HL-60 (cell line): Measurements from ENCODE around the gene LBX2.

ENCODE experiments used
- DNase-seq, 2 experiments: peaks; one replicate each; pipeline ENCODE4 v3.0.0-alpha.2; 2010 to 2020; ENCODE audit warnings: low read depth in 1 of 2, low spot score in 1 of 2
- H3K27ac ChIP-seq: fragments of 250-450 bp; sonication (Bioruptor Pico); replicated peaks from 2 replicates; pipeline ENCODE4 v1.5.1; 2020; ENCODE audit warnings: mild to moderate bottlenecking, moderate library complexity
- H3K27me3 ChIP-seq: fragments of 250-450 bp; sonication (Bioruptor Pico); 2 replicates; pipeline ENCODE4 v1.5.1; 2021; ENCODE audit warnings: mild to moderate bottlenecking, moderate library complexity; ENCODE audit not compliant: insufficient read depth, poor library complexity, severe bottlenecking
- H3K4me3 ChIP-seq: replicated peaks from 2 replicates; pipeline ENCODE4 v1.5.1; 2011; ENCODE audit warnings: mild to moderate bottlenecking, control low read depth, low read length; ENCODE audit not compliant: insufficient read depth
- GABPA ChIP-seq: IDR thresholded peaks from 2 replicates; pipeline ENCODE4 v1.6.1; 2012; ENCODE audit warnings: low read depth
- POLR2AphosphoS5 ChIP-seq: IDR thresholded peaks from 2 replicates; pipeline ENCODE4 v1.6.1; 2012; ENCODE audit warnings: low read depth
- SPI1 ChIP-seq: IDR thresholded peaks from 2 replicates; pipeline ENCODE4 v1.6.1; 2012; ENCODE audit warnings: low read depth, mild to moderate bottlenecking, borderline replicate concordance
- TF ChIP-seq, protein P1 (sequence below): IDR thresholded peaks from one replicate; pipeline ENCODE4 v1.5.1; 2011; ENCODE audit warnings: low read length, control low read depth, inconsistent platforms; ENCODE audit not compliant: insufficient read depth
- TF ChIP-seq, protein P2 (sequence below): IDR thresholded peaks from 2 replicates; pipeline ENCODE4 v1.6.1; 2012; ENCODE audit warnings: low read depth; ENCODE audit not compliant: insufficient replicate concordance

The LBX2 gene

DNA sequence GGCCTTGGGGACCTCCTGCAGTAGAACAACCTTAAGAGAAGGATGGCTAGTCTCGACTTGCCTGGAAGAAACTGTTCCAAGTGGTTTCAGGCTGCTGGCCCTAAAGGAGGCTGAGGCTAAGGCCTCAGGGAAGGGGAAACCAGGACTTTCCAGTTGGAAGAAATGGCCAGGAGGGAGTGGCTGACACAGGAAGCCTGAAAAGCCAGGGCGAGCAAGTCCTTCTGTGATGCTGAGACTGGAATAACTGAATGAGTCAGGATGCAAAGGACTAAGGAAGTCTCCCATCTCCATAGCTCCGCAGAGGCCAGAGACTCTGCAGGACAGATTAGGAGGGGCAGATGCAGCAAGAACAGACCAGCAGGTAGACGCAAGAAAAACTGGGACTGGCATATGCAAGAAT is 37.7 kb upstream of the LBX2 start:
- DNase-seq = no peak
- no peak for TF ChIP-seq GABPA
- TF ChIP-seq SPI1 = no peak
- TF ChIP-seq, protein P1, sequence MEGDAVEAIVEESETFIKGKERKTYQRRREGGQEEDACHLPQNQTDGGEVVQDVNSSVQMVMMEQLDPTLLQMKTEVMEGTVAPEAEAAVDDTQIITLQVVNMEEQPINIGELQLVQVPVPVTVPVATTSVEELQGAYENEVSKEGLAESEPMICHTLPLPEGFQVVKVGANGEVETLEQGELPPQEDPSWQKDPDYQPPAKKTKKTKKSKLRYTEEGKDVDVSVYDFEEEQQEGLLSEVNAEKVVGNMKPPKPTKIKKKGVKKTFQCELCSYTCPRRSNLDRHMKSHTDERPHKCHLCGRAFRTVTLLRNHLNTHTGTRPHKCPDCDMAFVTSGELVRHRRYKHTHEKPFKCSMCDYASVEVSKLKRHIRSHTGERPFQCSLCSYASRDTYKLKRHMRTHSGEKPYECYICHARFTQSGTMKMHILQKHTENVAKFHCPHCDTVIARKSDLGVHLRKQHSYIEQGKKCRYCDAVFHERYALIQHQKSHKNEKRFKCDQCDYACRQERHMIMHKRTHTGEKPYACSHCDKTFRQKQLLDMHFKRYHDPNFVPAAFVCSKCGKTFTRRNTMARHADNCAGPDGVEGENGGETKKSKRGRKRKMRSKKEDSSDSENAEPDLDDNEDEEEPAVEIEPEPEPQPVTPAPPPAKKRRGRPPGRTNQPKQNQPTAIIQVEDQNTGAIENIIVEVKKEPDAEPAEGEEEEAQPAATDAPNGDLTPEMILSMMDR = no peak
- no peak for TF ChIP-seq POLR2AphosphoS5
- TF ChIP-seq, protein P2, sequence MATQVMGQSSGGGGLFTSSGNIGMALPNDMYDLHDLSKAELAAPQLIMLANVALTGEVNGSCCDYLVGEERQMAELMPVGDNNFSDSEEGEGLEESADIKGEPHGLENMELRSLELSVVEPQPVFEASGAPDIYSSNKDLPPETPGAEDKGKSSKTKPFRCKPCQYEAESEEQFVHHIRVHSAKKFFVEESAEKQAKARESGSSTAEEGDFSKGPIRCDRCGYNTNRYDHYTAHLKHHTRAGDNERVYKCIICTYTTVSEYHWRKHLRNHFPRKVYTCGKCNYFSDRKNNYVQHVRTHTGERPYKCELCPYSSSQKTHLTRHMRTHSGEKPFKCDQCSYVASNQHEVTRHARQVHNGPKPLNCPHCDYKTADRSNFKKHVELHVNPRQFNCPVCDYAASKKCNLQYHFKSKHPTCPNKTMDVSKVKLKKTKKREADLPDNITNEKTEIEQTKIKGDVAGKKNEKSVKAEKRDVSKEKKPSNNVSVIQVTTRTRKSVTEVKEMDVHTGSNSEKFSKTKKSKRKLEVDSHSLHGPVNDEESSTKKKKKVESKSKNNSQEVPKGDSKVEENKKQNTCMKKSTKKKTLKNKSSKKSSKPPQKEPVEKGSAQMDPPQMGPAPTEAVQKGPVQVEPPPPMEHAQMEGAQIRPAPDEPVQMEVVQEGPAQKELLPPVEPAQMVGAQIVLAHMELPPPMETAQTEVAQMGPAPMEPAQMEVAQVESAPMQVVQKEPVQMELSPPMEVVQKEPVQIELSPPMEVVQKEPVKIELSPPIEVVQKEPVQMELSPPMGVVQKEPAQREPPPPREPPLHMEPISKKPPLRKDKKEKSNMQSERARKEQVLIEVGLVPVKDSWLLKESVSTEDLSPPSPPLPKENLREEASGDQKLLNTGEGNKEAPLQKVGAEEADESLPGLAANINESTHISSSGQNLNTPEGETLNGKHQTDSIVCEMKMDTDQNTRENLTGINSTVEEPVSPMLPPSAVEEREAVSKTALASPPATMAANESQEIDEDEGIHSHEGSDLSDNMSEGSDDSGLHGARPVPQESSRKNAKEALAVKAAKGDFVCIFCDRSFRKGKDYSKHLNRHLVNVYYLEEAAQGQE = no peak
- no peak overlapping the region for H3K27ac ChIP-seq
- H3K4me3 ChIP-seq = no peak overlapping the region
- H3K27me3 ChIP-seq = no peaks in the 10 kb centered on the region

DNA sequence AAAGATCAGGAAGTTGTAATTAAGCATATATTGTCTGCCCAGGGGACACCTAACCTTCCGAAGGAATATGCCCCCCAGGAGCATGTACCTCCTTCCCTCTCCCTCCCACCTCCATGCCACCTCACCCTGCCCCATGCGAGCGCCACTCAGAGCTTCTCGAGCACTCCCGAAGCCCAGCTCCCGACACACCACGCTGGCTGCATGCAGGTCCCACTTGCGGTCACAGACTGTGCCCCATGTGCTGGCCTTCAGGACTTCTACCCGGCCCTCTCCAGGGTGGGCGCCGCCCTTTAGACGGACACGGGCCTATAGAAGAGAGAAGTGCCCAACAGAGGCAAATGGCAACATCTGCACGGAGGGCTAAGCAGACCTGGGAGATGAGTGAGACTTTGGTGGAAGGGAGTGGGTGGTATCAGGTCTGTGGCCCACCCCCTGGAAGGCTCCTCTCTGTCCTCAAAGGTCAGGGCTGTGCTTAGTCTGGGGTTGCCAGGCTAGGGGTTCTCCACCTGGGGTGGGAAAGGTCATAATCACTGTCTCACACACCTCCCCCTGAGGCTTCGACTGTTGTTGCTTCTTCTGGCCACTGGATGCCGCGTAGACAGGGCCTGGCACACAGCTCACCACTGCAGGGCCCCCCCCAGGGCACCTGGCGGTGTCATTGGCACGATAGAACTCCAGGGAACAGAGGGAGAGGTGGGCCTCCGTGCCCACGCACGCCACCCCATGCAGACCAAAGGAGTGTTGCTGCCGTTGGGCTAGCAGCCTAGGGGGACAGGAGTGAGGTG is 37.0 kb upstream of the LBX2 start:
- Histone ChIP-seq H3K27me3 (no peaks in the 10 kb centered on the region), H3K27ac (no peak overlapping the region), H3K4me3 (no peak overlapping the region)
- DNase-seq = no peak
- TF ChIP-seq, protein P2 = no peak
- no peak for TF ChIP-seq POLR2AphosphoS5
- no peak for TF ChIP-seq SPI1
- TF ChIP-seq, protein P1 = no peak
- TF ChIP-seq GABPA = no peak

DNA sequence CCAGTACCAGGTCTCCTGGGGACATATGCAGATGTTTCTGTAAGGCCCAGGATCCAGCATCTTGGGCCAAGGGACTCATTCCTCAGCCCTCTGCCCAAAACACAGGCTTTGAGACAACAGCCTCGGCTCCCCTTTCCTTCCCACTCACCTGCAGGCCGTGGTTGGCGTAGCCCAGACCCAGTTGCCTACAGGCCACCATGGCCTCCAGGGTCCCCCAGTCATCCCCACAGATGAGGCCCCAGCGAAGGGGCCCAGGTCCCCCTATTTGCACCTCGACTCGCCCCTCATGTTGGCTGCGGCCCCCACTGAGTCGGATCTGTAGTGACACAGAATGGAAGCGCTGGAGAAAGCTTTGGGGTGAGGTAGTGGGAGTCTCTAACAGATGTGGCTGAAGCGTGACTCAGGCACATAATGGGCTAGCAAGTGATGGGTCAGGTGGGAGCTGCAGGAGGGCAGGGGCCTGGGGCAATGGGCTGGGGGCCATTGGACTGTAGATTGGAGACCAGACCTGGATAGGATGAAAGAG is 36.1 kb upstream of the LBX2 start:
- no peak overlapping the region for H3K27ac ChIP-seq
- no peak overlapping the region for H3K4me3 ChIP-seq
- no peaks in the 10 kb centered on the region for H3K27me3 ChIP-seq
- TF ChIP-seq GABPA (no peak), POLR2AphosphoS5 (no peak), SPI1 (no peak)
- TF ChIP-seq, protein P2 = no peak
- TF ChIP-seq, protein P1 = no peak
- DNase-seq = no peak
